Tibial nerve (tissue), 4 donors: Measurements from ENCODE around the gene KMT2C.

ENCODE experiments used
- CTCF ChIP-seq, 5 experiments: fragments of 200-600 bp in 3 of 5; fragments of 450-650 bp in 2 of 5; sonication (generic) in 3 of 5; IDR thresholded peaks; one replicate each; pipeline ENCODE4 v1.5.1; 2016 to 2019; ENCODE audit warnings: antibody characterized with exemption in 5 of 5, mild to moderate bottlenecking in 3 of 5, moderate library complexity in 2 of 5
- EP300 ChIP-seq, 2 donors: sonication (generic); formaldehyde crosslinking; IDR thresholded peaks; one replicate each; pipeline ENCODE4 v1.6.1; 2017; ENCODE audit warnings: antibody characterized with exemption in 2 of 2, mild to moderate bottlenecking in 1 of 2
- POLR2A ChIP-seq, 2 donors: fragments of 450-650 bp; IDR thresholded peaks; one replicate each; pipeline ENCODE4 v1.6.1; 2017; ENCODE audit warnings: antibody characterized with exemption in 2 of 2, mild to moderate bottlenecking in 2 of 2, moderate library complexity in 2 of 2

- TF ChIP-seq POLR2A (IDR thresholded peaks at IDR 0.05) (no peak), CTCF (IDR thresholded peaks at IDR 0.05) (no peak), EP300 (IDR thresholded peaks at IDR 0.05) (no peak)
Observed at GRCh38 chr7:152365982-152366603, 69.7 kb downstream of the KMT2C start.
